ENCODE measurements around the gene CDH22. TPM values are rescaled to one million over a fixed set of nuclear protein-coding genes. Genes with fewer than 3 reads are reported as not detected.

The CDH22 gene
- total and polyA plus RNA-seq, 9 of the 15 experiments (the other 6 are each of a cell fraction or from before 2014, with no cell fraction given): 0.07 to 0.08 TPM; not detected in 7

DNA sequence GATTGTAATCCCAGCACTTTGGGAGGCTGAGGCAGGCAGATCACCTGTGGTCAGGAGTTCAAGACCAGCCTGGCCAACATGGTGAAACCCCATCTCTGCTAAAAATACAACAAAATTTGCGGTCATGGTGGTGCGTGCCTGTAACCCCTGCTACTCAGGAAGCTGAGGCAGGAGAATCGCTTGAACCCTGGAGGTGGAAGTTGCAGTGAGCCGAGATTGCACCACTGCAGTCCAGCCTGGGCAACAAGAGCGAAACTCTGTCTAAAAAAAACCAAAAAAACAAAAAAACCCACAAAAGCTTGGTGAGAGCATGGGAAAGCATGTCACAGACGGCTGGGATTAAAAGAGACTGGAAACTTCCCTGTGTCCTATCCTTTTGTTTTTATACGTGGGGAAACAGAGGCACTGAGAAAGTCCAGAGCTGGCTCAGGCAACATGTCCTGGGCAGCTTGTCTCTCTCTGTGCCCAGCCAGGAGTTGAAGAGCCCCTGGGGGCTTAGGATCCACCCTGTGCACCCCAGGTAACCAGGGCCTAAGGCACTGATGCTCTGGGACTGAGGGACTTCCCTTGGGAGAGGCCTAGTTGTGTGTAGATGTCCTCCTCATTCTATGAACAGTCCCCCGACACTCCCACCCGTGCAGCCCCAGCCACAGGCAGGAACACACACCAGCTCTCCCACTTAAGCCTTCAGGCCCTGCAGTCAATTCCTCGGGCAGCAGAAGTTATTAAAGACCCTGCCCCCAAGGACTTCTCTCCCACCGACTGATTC, 174.2 kb downstream of the CDH22 start:
- 1% methylated on average over 11 of the region's 11 CpGs for WGBS (ENCODE audit: insufficient coverage, low coverage, missing lambda C conversion rate)
- no peak for TF ChIP-seq ZFX (CRISPR knock-in tag; IDR thresholded peaks at IDR 0.05)
- TF ChIP-seq, protein P1, sequence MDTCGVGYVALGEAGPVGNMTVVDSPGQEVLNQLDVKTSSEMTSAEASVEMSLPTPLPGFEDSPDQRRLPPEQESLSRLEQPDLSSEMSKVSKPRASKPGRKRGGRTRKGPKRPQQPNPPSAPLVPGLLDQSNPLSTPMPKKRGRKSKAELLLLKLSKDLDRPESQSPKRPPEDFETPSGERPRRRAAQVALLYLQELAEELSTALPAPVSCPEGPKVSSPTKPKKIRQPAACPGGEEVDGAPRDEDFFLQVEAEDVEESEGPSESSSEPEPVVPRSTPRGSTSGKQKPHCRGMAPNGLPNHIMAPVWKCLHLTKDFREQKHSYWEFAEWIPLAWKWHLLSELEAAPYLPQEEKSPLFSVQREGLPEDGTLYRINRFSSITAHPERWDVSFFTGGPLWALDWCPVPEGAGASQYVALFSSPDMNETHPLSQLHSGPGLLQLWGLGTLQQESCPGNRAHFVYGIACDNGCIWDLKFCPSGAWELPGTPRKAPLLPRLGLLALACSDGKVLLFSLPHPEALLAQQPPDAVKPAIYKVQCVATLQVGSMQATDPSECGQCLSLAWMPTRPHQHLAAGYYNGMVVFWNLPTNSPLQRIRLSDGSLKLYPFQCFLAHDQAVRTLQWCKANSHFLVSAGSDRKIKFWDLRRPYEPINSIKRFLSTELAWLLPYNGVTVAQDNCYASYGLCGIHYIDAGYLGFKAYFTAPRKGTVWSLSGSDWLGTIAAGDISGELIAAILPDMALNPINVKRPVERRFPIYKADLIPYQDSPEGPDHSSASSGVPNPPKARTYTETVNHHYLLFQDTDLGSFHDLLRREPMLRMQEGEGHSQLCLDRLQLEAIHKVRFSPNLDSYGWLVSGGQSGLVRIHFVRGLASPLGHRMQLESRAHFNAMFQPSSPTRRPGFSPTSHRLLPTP (IDR thresholded peaks at IDR 0.05; ENCODE audit: borderline replicate concordance, extremely low read depth, insufficient read length): no peak
- no peak for TF ChIP-seq KLF13 (tag; IDR thresholded peaks at IDR 0.05; ENCODE audit: borderline replicate concordance, low read depth)
- TF ChIP-seq MECOM (CRISPR knock-in tag; IDR thresholded peaks at IDR 0.05): no peak
- no peak for TF ChIP-seq ZNF311 (CRISPR knock-in tag; IDR thresholded peaks at IDR 0.05)
- TF ChIP-seq, protein P2, sequence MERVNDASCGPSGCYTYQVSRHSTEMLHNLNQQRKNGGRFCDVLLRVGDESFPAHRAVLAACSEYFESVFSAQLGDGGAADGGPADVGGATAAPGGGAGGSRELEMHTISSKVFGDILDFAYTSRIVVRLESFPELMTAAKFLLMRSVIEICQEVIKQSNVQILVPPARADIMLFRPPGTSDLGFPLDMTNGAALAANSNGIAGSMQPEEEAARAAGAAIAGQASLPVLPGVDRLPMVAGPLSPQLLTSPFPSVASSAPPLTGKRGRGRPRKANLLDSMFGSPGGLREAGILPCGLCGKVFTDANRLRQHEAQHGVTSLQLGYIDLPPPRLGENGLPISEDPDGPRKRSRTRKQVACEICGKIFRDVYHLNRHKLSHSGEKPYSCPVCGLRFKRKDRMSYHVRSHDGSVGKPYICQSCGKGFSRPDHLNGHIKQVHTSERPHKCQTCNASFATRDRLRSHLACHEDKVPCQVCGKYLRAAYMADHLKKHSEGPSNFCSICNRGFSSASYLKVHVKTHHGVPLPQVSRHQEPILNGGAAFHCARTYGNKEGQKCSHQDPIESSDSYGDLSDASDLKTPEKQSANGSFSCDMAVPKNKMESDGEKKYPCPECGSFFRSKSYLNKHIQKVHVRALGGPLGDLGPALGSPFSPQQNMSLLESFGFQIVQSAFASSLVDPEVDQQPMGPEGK (CRISPR knock-in tag; IDR thresholded peaks at IDR 0.05; ENCODE audit: borderline replicate concordance): no peak
- TF ChIP-seq, protein P3, sequence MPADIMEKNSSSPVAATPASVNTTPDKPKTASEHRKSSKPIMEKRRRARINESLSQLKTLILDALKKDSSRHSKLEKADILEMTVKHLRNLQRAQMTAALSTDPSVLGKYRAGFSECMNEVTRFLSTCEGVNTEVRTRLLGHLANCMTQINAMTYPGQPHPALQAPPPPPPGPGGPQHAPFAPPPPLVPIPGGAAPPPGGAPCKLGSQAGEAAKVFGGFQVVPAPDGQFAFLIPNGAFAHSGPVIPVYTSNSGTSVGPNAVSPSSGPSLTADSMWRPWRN (IDR thresholded peaks at IDR 0.05; ENCODE audit: low read depth): no peak
- no peak for TF ChIP-seq SRSF9 (IDR thresholded peaks at IDR 0.05; ENCODE audit: borderline replicate concordance, low read depth, low read length)
- no peak for TF ChIP-seq SNRNP70 (optimal IDR thresholded peaks at IDR 0.05; ENCODE audit: low read depth, low read length)
- TF ChIP-seq, protein P4, sequence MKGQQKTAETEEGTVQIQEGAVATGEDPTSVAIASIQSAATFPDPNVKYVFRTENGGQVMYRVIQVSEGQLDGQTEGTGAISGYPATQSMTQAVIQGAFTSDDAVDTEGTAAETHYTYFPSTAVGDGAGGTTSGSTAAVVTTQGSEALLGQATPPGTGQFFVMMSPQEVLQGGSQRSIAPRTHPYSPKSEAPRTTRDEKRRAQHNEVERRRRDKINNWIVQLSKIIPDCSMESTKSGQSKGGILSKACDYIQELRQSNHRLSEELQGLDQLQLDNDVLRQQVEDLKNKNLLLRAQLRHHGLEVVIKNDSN (CRISPR knock-in tag; IDR thresholded peaks at IDR 0.05): no peak
- no peak for TF ChIP-seq XRCC5 (IDR thresholded peaks at IDR 0.05; ENCODE audit: low read depth, low read length)
- TF ChIP-seq CREB1 (IDR thresholded peaks at IDR 0.05): no peak
- no peak for TF ChIP-seq CREB1 (CRISPR knock-in tag; IDR thresholded peaks at IDR 0.05)
- TF ChIP-seq EGR1 (conservative IDR thresholded peaks at IDR 0.05): no peak
- in situ Hi-C loops (cut with MboI) (loop anchor here (25.0 kb wide), 1 partner anchor 178 kb away; the partner anchor contains the start of gene CDH22), intact Hi-C loops (cut with micrococcal nuclease) (loop anchor here (2.0 to 5.0 kb wide), 3 partner anchors 41 to 173 kb away; partner anchors contain the start of gene CDH22)
- H3K9me1 ChIP-seq (ENCODE audit: control insufficient read depth, insufficient read depth, low read length): no peaks in the 10 kb centered on the region
- no peaks in the 10 kb centered on the region for H3K36me3 ChIP-seq (ENCODE audit: control insufficient read depth, insufficient read depth, low read length)
- peaks cover 0 to under 1% of the 10 kb centered on the region in 2 experiments; a peak in 1 of 5 replicates for H3K4me1 ChIP-seq (replicated peaks in 1 of 2; ENCODE audit: control insufficient read depth in 2 of 2, insufficient read depth in 2 of 2, low read length in 2 of 2)
- H4K20me1 ChIP-seq (replicated peaks; ENCODE audit: control insufficient read depth, insufficient read depth, low read length): peaks cover 11% of the 10 kb centered on the region; the same call in 1 of the 2 replicates
- ChIA-PET CTCF (ENCODE audit: low intra/inter-chr PET ratio) (interaction anchor here (2.5 kb wide), 1 partner anchor 215 kb away, joined by 7 read pairs; no protein-coding TSS in a partner anchor), POLR2A (no interaction called here)
- H3K79me2 ChIP-seq (ENCODE audit: control insufficient read depth, insufficient read depth, low read length): no peaks in the 10 kb centered on the region
- H3K27ac ChIP-seq (ENCODE audit: extremely low read depth, low read depth, low read length): no peak overlapping the region
- peaks cover 8 to 46% of the 10 kb centered on the region in 2 experiments; a peak in 4 of 5 replicates for H3K27me3 ChIP-seq (ENCODE audit: control insufficient read depth in 2 of 2, insufficient read depth in 2 of 2, low read length in 2 of 2)
- no peak overlapping the region for H3K4me3 ChIP-seq
- BruUV-seq (replicated peaks): no TSS peak
- no peaks in the 10 kb centered on the region for H3K9me3 ChIP-seq (replicated peaks; ENCODE audit: control insufficient read depth, insufficient read depth, low read depth, low read length)
- H2AFZ ChIP-seq (ENCODE audit: low read depth, low read length): no peak overlapping the region
- H3K4me2 ChIP-seq (ENCODE audit: insufficient read depth, low read length): no peak overlapping the region
- no peak for DNase-seq (ENCODE audit: extremely low read depth in 1 of 4, low spot score in 3 of 4)
- H3K9ac ChIP-seq (ENCODE audit: insufficient read depth in 1 of 2, low read depth in 2 of 2, low read length in 2 of 2): no peak overlapping the region
- no peak for ATAC-seq
- no peak for FAIRE-seq
